Erythroblast (primary cell): ENCODE measurements around the gene SLC46A1.

Source experiments
- DNase-seq, 2 experiments: peaks; one replicate each; lab custom pipeline; 2025; lab: John Stamatoyannopoulos, UW
- GATA1 ChIP-seq: IDR thresholded peaks from 2 replicates; pipeline ENCODE4 v1.6.1; 2011; ENCODE audit warnings: low read depth, mild to moderate bottlenecking, control low read depth, low read length, moderate library complexity
- POLR2A ChIP-seq: IDR thresholded peaks from 2 replicates; pipeline ENCODE4 v1.6.1; 2011; ENCODE audit warnings: mild to moderate bottlenecking, low read length

SLC46A1 gene

DNA sequence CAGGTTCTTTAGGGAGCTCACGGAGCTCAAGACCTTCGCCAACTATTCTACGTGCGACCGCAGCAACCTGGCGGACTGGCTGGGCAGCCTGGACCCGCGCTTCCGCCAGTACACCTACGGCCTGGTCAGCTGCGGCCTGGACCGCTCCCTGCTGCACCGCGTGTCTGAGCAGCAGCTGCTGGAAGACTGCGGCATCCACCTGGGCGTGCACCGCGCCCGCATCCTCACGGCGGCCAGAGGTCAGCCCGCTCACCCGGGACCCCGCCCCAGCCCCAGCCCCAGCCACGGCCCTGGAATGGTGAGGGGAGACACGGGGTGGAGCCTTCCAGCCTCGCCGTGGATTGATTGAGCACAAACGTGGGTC, 21.0 kb downstream of the SLC46A1 start:
- TF ChIP-seq POLR2A (no peak), GATA1 (no peak)
- no peak for DNase-seq

DNA sequence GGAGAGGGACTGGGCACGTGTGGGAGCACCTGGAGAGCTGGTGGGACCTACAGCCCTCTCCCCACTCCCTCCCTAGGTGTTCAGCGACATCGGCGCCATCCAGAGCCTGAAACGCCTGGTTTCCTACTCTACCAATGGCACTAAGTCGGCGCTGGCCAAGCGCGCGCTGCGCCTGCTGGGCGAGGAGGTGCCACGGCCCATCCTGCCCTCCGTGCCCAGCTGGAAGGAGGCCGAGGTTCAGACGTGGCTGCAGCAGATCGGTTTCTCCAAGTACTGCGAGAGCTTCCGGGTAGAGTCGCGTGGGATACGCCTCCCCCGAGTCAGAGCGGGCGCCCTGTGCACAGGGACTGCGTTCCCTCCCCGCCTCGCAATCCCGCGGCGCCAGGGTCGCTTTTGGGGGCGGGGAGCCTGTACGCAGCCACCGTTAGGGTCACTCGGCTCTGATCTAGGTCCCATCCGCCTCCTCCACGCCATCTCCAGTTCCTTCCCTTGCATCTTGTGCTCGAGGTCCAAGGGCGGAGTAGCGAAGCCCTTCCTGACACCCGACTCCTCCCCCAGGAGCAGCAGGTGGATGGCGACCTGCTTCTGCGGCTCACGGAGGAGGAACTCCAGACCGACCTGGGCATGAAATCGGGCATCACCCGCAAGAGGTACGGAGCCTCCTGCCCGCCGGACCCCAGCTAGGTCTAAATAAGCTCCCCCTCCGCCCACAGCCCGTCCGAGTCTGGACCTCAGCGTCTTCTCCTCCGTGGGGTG, 21.6 kb downstream of the SLC46A1 start:
- TF ChIP-seq POLR2A (peak; percentile 73), GATA1 (no peak)
- DNase-seq: peak; percentile 27 to 53

DNA sequence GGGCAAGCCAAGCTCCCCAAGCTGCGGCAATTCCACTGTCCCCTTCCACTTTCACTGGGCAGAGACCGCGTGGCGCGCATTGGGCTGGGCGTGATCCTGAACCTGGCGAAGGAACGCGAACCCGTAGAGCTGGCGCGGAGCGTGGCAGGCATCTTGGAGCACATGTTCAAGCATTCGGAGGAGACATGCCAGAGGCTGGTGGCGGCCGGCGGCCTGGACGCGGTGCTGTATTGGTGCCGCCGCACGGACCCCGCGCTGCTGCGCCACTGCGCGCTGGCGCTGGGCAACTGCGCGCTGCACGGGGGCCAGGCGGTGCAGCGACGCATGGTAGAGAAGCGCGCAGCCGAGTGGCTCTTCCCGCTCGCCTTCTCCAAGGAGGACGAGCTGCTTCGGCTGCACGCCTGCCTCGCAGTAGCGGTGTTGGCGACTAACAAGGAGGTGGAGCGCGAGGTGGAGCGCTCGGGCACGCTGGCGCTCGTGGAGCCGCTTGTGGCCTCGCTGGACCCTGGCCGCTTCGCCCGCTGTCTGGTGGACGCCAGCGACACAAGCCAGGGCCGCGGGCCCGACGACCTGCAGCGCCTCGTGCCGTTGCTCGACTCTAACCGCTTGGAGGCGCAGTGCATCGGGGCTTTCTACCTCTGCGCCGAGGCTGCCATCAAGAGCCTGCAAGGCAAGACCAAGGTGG, 24.7 kb downstream of the SLC46A1 start:
- peak; percentile 49 to 65 for DNase-seq
- TF ChIP-seq POLR2A (no peak), GATA1 (no peak)

DNA sequence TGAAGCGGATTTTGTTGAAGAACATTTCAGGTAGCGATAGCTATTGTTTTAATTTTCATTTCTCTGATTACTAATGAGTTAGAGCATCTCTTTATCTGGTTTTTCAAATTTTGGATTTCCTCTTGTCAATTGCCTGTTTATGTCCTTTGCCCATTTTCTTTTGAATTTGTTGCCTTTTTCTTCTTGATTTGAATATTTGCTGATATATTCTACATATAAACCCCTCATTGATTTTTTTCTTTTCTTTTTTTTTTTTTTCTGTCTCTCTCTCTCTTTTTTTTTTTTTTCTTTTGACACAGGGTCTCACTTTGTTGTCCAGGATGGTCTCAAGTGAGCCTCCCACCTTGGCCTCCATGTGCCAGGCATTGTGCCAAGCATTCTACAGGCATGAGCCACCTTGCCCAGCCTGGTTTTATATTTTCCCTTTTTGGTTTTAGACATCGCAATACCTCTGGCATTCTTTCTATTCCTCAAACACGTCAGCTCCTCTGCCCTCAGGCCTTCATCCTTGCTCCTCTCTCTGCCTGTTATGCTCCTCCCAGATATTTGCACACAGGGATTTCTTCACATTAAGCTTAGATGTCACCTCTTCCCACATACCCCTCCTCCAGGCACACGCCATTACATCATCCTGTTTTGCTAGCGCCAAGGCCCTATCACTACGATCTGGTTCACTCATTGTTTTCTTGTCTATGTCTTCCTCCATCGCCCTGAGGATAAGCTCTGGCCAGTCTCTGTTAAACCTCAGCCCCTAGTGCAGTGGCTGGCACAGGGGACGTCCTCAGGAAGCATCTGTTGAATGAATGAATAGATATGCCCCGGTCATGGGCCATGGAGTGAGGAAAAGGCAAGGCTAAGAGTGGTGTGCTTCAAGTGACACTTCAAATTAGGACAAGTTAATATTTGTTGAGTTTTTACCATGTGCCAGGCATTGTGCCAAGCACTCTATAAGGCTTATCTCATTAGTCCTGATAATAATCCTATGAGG, 25.9 kb downstream of the SLC46A1 start:
- DNase-seq: no peak
- TF ChIP-seq POLR2A: no peak
- no peak for TF ChIP-seq GATA1

DNA sequence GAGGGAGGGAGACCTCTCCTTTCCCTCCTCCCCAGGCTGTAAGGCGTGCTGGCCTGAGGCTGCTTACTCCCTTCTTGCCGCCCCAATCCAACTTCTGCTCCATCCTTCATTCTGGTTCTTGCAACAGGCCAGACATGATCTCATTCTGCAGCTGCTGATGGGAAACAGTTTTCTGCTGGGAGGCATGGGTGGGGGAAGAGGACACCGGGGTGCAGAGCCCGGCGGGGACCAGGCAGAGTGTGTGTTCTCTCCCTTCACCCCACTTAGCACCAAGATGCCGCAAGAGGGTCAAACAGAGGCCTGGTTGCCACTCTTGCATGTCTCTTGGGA, 33.1 kb downstream of the SLC46A1 start:
- DNase-seq: no peak
- TF ChIP-seq POLR2A (no peak), GATA1 (no peak)

DNA sequence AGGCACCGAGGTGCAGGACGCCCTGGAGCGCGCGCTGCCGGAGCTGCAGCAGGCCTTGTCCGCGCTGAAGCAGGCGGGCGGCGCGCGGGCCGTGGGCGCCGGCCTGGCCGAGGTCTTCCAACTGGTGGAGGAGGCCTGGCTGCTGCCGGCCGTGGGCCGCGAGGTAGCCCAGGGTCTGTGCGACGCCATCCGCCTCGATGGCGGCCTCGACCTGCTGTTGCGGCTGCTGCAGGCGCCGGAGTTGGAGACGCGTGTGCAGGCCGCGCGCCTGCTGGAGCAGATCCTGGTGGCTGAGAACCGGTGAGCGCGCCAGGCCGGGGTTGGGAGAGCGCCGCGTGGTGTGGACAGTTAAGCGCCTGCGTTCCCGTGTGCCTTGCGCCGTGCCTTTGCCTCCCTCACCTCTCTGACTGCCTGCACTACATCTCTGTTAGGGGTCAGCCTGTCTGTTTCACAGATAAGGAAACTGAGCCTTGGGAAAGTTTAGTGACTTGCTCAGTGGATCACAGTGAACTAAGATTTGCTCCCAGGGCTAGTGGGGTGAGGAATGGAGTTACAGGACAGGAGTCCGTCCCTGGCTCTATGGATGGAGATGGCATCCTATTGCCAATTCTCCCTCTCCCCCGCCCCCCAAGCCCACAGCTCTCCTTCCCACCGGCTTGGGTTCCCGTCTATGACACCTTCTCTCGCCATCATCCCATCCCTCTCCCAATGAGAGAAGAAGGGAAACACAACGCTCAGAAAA, 33.6 kb downstream of the SLC46A1 start:
- DNase-seq: no peak

DNA sequence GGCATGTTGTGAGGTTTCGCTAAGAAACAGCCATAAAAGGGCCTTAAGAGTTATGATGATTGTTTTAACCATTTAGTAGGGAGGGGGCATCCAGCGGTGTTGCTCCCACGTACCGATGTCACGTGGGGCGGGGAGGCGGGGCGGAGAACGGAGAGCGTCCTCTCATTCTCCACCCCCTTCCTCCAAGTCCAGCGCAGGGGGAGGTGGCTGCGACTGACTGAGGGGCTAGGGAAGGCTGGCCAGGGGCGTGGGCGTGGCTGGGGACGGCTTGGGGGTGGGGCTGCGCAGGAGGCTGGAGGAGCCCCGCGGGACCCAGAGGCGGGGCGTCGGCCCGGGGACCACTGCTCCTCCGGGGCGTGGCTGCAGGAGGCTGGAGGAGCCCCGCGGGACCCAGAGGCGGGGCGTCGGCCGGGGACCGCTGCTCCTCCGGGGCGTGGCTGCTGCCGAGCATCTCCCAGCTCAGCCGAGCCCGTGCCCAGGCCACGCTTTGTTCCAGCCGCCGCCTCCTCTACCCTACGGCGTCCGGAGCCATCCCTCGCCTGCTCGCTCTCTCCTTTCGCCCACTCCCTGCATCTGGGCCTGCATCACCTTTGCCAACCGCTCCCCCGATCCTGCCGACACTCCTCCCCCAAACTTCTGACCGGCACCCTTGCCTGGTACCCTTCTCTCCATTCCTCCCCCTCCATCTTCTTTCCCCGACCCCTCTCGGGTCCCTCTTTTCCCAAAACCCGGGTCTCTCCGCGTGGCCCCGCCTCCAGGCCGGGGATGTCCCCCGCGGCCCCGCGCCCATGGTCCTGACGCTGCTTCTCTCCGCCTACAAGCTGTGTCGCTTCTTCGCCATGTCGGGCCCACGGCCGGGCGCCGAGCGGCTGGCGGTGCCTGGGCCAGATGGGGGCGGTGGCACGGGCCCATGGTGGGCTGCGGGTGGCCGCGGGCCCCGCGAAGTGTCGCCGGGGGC, 34.5 kb downstream of the SLC46A1 start, which contains the start of gene SARM1:
Gene SARM1 (plus strand): TSS at position 450 of the 958 bp plus-strand sequence. CDS start 339 bp downstream, at position 789.
- DNase-seq: peak; percentile 49 to 58
- no peak for TF ChIP-seq POLR2A
- no peak for TF ChIP-seq GATA1

More for the DNA sequence above, 33.6 kb downstream of the SLC46A1 start:
- no peak for TF ChIP-seq GATA1
- TF ChIP-seq POLR2A: no peak

DNA sequence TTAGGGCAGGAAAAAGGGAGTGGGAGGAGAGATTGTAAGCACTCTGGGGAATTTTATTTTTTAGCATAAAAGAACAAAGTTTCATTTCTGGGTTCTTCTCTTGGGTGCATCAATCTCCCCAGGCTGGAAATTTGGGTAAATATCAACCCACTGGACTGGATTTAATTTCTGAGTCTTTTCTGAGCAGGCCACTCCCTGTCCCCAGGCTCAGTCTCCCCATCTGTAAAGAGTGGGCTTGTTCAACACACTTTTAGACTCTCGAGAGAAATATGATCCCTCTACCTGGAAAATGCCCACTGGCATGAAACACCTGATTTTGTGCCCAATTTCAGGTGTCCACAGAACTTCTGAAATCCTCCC, 35.3 kb downstream of the SLC46A1 start:
- TF ChIP-seq POLR2A (no peak), GATA1 (no peak)
- DNase-seq: no peak

DNA sequence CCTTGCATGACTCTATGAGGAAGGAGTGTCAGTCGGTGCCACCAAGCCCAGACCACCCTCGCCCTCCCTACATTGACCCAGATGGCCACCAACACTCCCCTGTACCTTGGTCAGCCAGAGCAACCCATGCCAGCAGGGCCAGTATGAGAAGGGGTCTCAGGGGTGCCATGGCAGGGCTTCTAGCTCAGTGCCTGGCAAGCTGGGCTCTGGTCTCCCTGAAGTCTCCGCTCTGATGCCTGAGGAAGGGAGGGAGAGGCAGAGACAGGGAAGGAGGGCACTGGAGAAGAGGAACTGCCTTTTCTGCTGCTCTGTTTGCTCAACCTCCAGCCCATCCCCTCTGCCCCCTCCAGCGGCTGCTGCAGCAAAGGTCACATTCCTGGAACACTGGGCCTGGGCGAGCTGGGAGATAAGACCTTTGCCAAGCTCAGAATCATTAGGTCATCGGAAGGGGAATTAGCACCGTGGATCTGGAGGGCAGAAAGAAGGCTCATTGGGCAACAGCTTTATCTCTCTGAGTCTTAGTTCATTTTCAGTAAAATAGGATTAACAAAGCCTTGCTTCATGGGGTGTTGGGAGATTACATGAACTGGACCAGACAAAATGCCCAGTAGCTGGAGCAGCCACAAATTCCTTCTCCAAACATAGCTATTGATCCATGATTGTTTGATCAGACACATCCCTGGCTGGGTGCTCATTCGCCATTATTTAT, 35.8 kb downstream of the SLC46A1 start, which contains the start of gene VTN:
Gene VTN (minus strand): TSS at position 273 of the 709 bp plus-strand sequence. CDS start 104 bp downstream, at position 169.
- no peak for TF ChIP-seq POLR2A
- no peak for TF ChIP-seq GATA1
- peak; percentile 26 to 27 for DNase-seq

DNA sequence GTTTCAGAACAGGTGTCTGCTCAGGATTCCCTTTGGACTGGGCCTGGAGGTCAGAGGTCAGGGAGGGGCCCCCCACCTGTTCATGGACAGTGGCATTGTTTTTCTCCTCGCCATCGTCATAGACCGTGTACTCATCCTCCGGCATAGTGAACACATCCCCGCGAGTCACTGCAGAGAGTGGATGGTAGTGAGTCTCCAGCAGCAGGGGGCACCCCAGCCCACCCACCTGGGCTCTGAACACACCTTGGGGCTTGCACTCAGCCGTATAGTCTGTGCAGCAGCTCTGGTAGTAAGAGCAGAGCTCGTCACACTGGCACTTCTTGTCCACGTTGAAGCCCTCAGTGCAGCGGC, 36.4 kb downstream of the SLC46A1 start:
- no peak for DNase-seq

DNA sequence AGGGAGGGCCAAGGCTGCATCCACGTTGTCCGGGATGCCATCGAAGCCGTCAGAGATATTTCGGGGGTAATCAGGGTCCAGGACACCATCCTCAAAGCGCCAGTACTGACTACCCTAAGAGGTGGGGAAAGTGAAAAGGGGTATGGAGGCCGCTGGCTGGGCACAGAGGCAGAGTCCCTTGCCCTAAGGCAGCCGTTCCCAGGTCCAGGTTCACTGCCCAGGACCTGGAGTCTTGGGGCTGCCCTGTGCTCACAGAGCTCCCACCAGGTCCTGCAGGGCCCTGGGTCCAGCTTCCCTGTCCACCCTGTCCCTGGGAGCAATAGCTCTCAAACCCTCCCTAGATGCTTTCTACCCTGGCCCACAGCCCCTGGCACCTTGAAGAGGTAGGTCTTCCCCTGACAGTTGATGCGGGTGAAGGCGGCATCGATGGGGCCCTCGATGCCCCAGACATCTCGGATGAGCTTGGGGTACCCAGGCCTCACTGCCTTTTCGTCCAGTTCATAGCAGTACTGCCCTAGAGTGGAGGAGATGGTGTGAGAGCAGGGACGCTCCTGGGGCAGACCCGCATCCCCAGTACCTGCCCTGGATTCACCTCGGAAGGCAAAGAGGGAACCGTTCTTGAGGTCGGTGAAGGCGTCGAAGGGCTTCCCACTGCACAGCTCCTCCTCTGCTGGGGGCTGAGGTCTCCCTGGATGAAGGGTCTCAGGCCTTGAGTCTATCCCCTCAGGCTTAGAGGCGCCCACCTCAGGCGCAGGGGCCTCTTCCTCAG, 36.9 kb downstream of the SLC46A1 start:
- no peak for TF ChIP-seq POLR2A
- no peak for DNase-seq

More for the DNA sequence above, 36.4 kb downstream of the SLC46A1 start:
- no peak for TF ChIP-seq POLR2A
- no peak for TF ChIP-seq GATA1
